Right lobe of liver (tissue), 6 donors: ENCODE results near the gene BYSL. TPM values are rescaled to one million over a fixed set of nuclear protein-coding genes. Genes with fewer than 3 reads are reported as not detected.

Source experiments
- ATAC-seq, 4 donors: fragments of 200-7000 bp; cut with Tn5 transposase; one replicate each; pipeline ENCODE4 v1.9.1; 2020; ENCODE audit warnings: mild to moderate bottlenecking in 4 of 4, moderate library complexity in 4 of 4
- DNase-seq, 3 donors: peaks; one replicate each; pipeline ENCODE4 v3.0.0-alpha.2; 2020
- H3K27ac ChIP-seq, 3 donors: fragments of 200-600 bp; one replicate each; pipeline ENCODE4 v1.8.0; 2022
- H3K27me3 ChIP-seq, 2 donors: fragments of 200-600 bp; one replicate each; pipeline ENCODE4 v1.8.0; 2022
- H3K36me3 ChIP-seq, 4 donors: fragments of 200-600 bp; sonication (generic) in 1 of 4; one replicate each; pipeline versions ENCODE4 v1.5.1 to v1.8.0; 2017 to 2022; ENCODE audit warnings: control low read depth in 1 of 4
- H3K4me1 ChIP-seq, 4 donors: fragments of 200-600 bp; sonication (generic) in 1 of 4; one replicate each; pipeline versions ENCODE4 v1.5.1 to v1.8.0; 2017 to 2022; ENCODE audit warnings: control low read depth in 1 of 4
- H3K4me3 ChIP-seq, 3 donors: fragments of 200-600 bp; one replicate each; pipeline ENCODE4 v1.8.0; 2022
- H3K9me3 ChIP-seq, 4 donors: fragments of 200-600 bp; sonication (generic) in 1 of 4; one replicate each; pipeline versions ENCODE4 v1.5.1 to v1.8.0; 2017 to 2022; ENCODE audit warnings: control low read depth in 1 of 4
- CTCF ChIP-seq, 4 donors: fragments of 200-600 bp in 3 of 4; fragments of 450-650 bp in 1 of 4; IDR thresholded peaks; one replicate each; pipeline versions ENCODE4 v1.5.1 to v1.8.0; 2016 to 2022; ENCODE audit warnings: antibody characterized with exemption in 4 of 4, mild to moderate bottlenecking in 2 of 4
- POLR2A ChIP-seq: fragments of 450-650 bp; IDR thresholded peaks from one replicate; pipeline ENCODE4 v1.6.1; 2017; ENCODE audit warnings: antibody characterized with exemption, mild to moderate bottlenecking
- WGBS: methylation state at CpG from one replicate; pipeline ENCODE4 v1.1.6; 2018; ENCODE audit warnings: low coverage, low lambda C conversion rate; ENCODE audit not compliant: insufficient coverage; ENCODE audit errors: missing lambda C conversion rate; 5-methylcytosine and 5-hydroxymethylcytosine counted together
- intact Hi-C, 2 donors: fragments of 100-400 bp; cut with DNase I; formaldehyde crosslinking; loops; one replicate each; pipeline versions ENCODE4 v1.11.2 to v1.14.1; 2022
- total RNA-seq, 6 experiments: library from RNA; depleted of rRNA in 2 of 6; stranded (reverse); fragments of >200 nt in 2 of 6; fragmentation: NEBNext Ultra II Directional in 3 of 6; extraction: Animal tissue kit (Norgen Biotek cat#: 25700) in 3 of 6; gene quantifications; one replicate each; pipeline versions ENCODE4 v1.1.0 to v1.2.4, GENCODE V29; 2016 to 2023
- donor health status: DM: no; HTN: yes; CAD: no.
- donor health status: DM: no; HTN: no; CAD: no.
- donor health status: DM: no; HTN: no; CAD: no.
- donor health status: DM: no; HTN: yes; CAD: no.
- donor health status: DM: no; HTN: yes; CAD: no.

The BYSL gene
- total RNA-seq, 6 experiments from 2014 or later = 3.7 to 10.8 (median 8.4) TPM

- Histone ChIP-seq H3K4me1 (no peaks in the 10 kb centered on the region), H3K27ac (no peak overlapping the region), H3K4me3 (no peak overlapping the region), H3K27me3 (no peaks in the 10 kb centered on the region), H3K36me3 (no peaks in the 10 kb centered on the region), H3K9me3 (no peaks in the 10 kb centered on the region)
- ATAC-seq (peak in 1 of 4 donors; percentile 41), DNase-seq (no peak)
- no peak for TF ChIP-seq POLR2A
- intact Hi-C loops = no loop called here
- 70% methylated on average over 8 of the region's 10 CpGs for WGBS
Measured at GRCh38 chr6:41947581-41948220, 26.4 kb downstream of the BYSL start.

- no peak for ATAC-seq
Measured at GRCh38 chr6:41954668-41955067, 33.4 kb downstream of the BYSL start.

GRCh38 chr6:41955412-41955811 lies 34.1 kb downstream of the BYSL start:
- DNase-seq = no peak
- intact Hi-C loops = no loop called here
- Histone ChIP-seq H3K36me3 (no peaks in the 10 kb centered on the region), H3K4me3 (no peak overlapping the region), H3K9me3 (no peaks in the 10 kb centered on the region), H3K27me3 (no peaks in the 10 kb centered on the region), H3K4me1 (no peaks in the 10 kb centered on the region), H3K27ac (no peak overlapping the region)
- no peak for TF ChIP-seq CTCF (IDR thresholded peaks at IDR 0.05)
- WGBS = 67% methylated on average over 2 of the region's 2 CpGs
- no peak for ATAC-seq

More at GRCh38 chr6:41954668-41955067, 33.4 kb downstream of the BYSL start:
- H3K4me1 ChIP-seq = no peaks in the 10 kb centered on the region
- TF ChIP-seq CTCF (IDR thresholded peaks at IDR 0.05) (no peak), POLR2A (no peak)
- no peak overlapping the region for H3K27ac ChIP-seq
- intact Hi-C loops = no loop called here
- H3K9me3 ChIP-seq = no peaks in the 10 kb centered on the region
- no peak for DNase-seq
- WGBS = 71% methylated on average over 1 of the region's 2 CpGs
- no peaks in the 10 kb centered on the region for H3K27me3 ChIP-seq
- no peak overlapping the region for H3K4me3 ChIP-seq
- no peaks in the 10 kb centered on the region for H3K36me3 ChIP-seq

- ATAC-seq = no peak
Measured at GRCh38 chr6:41957117-41957516, 35.8 kb downstream of the BYSL start.

More at GRCh38 chr6:41957117-41957516, 35.8 kb downstream of the BYSL start:
- WGBS = 75% methylated on average over 3 of the region's 4 CpGs
- Histone ChIP-seq H3K27ac (no peak overlapping the region), H3K4me3 (no peak overlapping the region), H3K4me1 (no peaks in the 10 kb centered on the region), H3K9me3 (no peaks in the 10 kb centered on the region), H3K27me3 (no peaks in the 10 kb centered on the region), H3K36me3 (no peaks in the 10 kb centered on the region)
- DNase-seq = no peak
- intact Hi-C loops = no loop called here
- TF ChIP-seq POLR2A = no peak
- no peak for TF ChIP-seq CTCF (IDR thresholded peaks at IDR 0.05)
